Transverse colon (tissue), 4 donors: ENCODE measurements around the gene MYLK. TPM values are rescaled to one million over a fixed set of nuclear protein-coding genes. Genes with fewer than 3 reads are reported as not detected.

Experiments
- DNase-seq: peaks from one replicate; pipeline ENCODE4 v3.0.0-alpha.2; 2019
- H3K27ac ChIP-seq, 4 donors: fragments of 200-600 bp; sonication (generic); 2 replicates each; pipeline ENCODE4 v1.5.1; 2016 to 2018; ENCODE audit warnings: inconsistent platforms in 4 of 4
- H3K27me3 ChIP-seq: fragments of 200-600 bp; sonication (generic); 2 replicates; pipeline ENCODE4 v1.5.1; 2017; ENCODE audit warnings: inconsistent platforms
- H3K36me3 ChIP-seq, 4 donors: fragments of 200-600 bp; sonication (generic); 2 replicates each; pipeline ENCODE4 v1.5.1; 2017 to 2019; ENCODE audit warnings: inconsistent platforms in 4 of 4
- H3K4me1 ChIP-seq, 4 donors: fragments of 200-600 bp; sonication (generic); 2 replicates each; pipeline ENCODE4 v1.5.1; 2017 to 2020; ENCODE audit warnings: inconsistent platforms in 4 of 4
- H3K4me3 ChIP-seq, 4 donors: fragments of 200-600 bp; sonication (generic); 1 replicate in 1 of 4; 2 replicates in 3 of 4; pipeline versions ENCODE4 v1.5.1 to v1.6.1; 2017 to 2019; ENCODE audit warnings: inconsistent platforms in 4 of 4
- H3K9me3 ChIP-seq, 2 donors: fragments of 200-600 bp; sonication (generic); 2 replicates each; pipeline ENCODE4 v1.5.1; 2017 to 2019; ENCODE audit warnings: inconsistent platforms in 2 of 2
- EP300 ChIP-seq: sonication (generic); formaldehyde crosslinking; IDR thresholded peaks from one replicate; pipeline ENCODE4 v1.6.1; 2017; ENCODE audit warnings: antibody characterized with exemption, low read depth
- POLR2A ChIP-seq: fragments of 450-650 bp; IDR thresholded peaks from one replicate; pipeline ENCODE4 v1.6.1; 2016; ENCODE audit warnings: antibody characterized with exemption, mild to moderate bottlenecking, moderate library complexity
- POLR2AphosphoS5 ChIP-seq, 3 donors: sonication (generic); formaldehyde crosslinking; IDR thresholded peaks; one replicate each; pipeline ENCODE4 v1.6.1; 2016; ENCODE audit warnings: antibody characterized with exemption in 3 of 3
- WGBS, 2 donors: methylation state at CpG; one replicate each; pipeline ENCODE4 v1.1.5; 2018; ENCODE audit warnings: low coverage in 1 of 2; 5-methylcytosine and 5-hydroxymethylcytosine counted together
- in situ Hi-C, 4 donors: fragments of 200-750 bp; cut with MboI; loops; one replicate each; pipeline versions ENCODE4 v1.15.0 to v1.15.1; 2017; ENCODE audit warnings: low sequenced_read_pairs in 3 of 4, low pct_ligation_motif_present in 1 of 4, low pct_unique_long_range_greater_than_20kb in 1 of 4
- intact Hi-C: fragments of 100-400 bp; cut with DNase I; formaldehyde crosslinking; loops from one replicate; pipeline ENCODE4 v1.15.1; 2023; ENCODE audit warnings: low total_unique reads
- total RNA-seq, 4 donors: library from RNA; depleted of rRNA; stranded (reverse); fragments of >200 nt; gene quantifications; one replicate each; pipeline ENCODE4 v1.1.0, GENCODE V29; 2016
- TF ChIP-seq, protein P1 (sequence below), 5 experiments: fragments of 200-600 bp in 3 of 5; fragments of 450-650 bp in 2 of 5; sonication (generic) in 3 of 5; IDR thresholded peaks; 1 replicate in 2 of 5; 2 replicates in 3 of 5; pipeline ENCODE4 v1.5.1; 2016 to 2017; ENCODE audit warnings: antibody characterized with exemption in 5 of 5, inconsistent platforms in 3 of 5, mild to moderate bottlenecking in 2 of 5, moderate library complexity in 1 of 5

The MYLK gene
- total RNA-seq, 4 donors from 2014 or later, result 230 to 527 (median 349) TPM

- Histone ChIP-seq H3K9me3 (no peaks in the 10 kb centered on the region), H3K36me3 (peaks cover 0 to 14% (median 3%) of the 10 kb centered on the region in 4 donors), H3K4me1 (peaks cover 21 to 40% (median 25%) of the 10 kb centered on the region in 4 donors), H3K27me3 (no peaks in the 10 kb centered on the region), H3K4me3 (no peak overlapping the region), H3K27ac (peak overlapping the region; percentile 76 to 90 (median 82))
- in situ Hi-C loops, result no loop called here
- intact Hi-C loops, result no loop called here
- no peak for TF ChIP-seq POLR2AphosphoS5 (IDR thresholded peaks at IDR 0.05)
- no peak for DNase-seq
These were observed 219.4 kb downstream of the MYLK start for GRCh38 chr3:123664753-123665152.

GRCh38 chr3:123663977-123664376, 220.2 kb downstream of the MYLK start:
- TF ChIP-seq, protein P1, sequence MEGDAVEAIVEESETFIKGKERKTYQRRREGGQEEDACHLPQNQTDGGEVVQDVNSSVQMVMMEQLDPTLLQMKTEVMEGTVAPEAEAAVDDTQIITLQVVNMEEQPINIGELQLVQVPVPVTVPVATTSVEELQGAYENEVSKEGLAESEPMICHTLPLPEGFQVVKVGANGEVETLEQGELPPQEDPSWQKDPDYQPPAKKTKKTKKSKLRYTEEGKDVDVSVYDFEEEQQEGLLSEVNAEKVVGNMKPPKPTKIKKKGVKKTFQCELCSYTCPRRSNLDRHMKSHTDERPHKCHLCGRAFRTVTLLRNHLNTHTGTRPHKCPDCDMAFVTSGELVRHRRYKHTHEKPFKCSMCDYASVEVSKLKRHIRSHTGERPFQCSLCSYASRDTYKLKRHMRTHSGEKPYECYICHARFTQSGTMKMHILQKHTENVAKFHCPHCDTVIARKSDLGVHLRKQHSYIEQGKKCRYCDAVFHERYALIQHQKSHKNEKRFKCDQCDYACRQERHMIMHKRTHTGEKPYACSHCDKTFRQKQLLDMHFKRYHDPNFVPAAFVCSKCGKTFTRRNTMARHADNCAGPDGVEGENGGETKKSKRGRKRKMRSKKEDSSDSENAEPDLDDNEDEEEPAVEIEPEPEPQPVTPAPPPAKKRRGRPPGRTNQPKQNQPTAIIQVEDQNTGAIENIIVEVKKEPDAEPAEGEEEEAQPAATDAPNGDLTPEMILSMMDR (IDR thresholded peaks at IDR 0.05), result no peak
- peak in 1 of 3 donors; percentile 7 for TF ChIP-seq POLR2AphosphoS5 (IDR thresholded peaks at IDR 0.05)
- Histone ChIP-seq H3K4me1 (peaks cover 27 to 48% (median 33%) of the 10 kb centered on the region in 4 donors), H3K4me3 (no peak overlapping the region), H3K9me3 (no peaks in the 10 kb centered on the region), H3K36me3 (peaks cover 0 to 14% (median 3%) of the 10 kb centered on the region in 4 donors), H3K27me3 (no peaks in the 10 kb centered on the region), H3K27ac (peak overlapping the region; percentile 76 to 90 (median 82))
- WGBS, 2 donors, result 85% methylated on average over 9 of the region's 9 CpGs; no CpG with 5 or more reads in 1 of the 2 donors
- DNase-seq, result no peak
- intact Hi-C loops (no loop called here), in situ Hi-C loops (no loop called here)

- peaks cover 43 to 53% (median 49%) of the 10 kb centered on the region in 4 donors for H3K4me1 ChIP-seq
- TF ChIP-seq, protein P1 (IDR thresholded peaks at IDR 0.05), result no peak
- TF ChIP-seq POLR2A, result no peak
- peak; percentile 30 for TF ChIP-seq EP300
- TF ChIP-seq POLR2AphosphoS5 (IDR thresholded peaks at IDR 0.05), result peak in 2 of 3 donors; percentile 5 to 30
- no peaks in the 10 kb centered on the region for H3K9me3 ChIP-seq
- no peaks in the 10 kb centered on the region for H3K27me3 ChIP-seq
- intact Hi-C loops, result no loop called here
- peaks cover 0 to 14% (median 3%) of the 10 kb centered on the region in 4 donors for H3K36me3 ChIP-seq
- H3K27ac ChIP-seq, result peak overlapping the region; percentile 76 to 90 (median 82)
- in situ Hi-C loops, result no loop called here
- DNase-seq, result no peak
- 36% methylated on average over 1 of the region's 1 CpG; no CpG with 5 or more reads in 1 of the 2 donors for WGBS, 2 donors
- no peak overlapping the region for H3K4me3 ChIP-seq
These were observed 222.2 kb downstream of the MYLK start for GRCh38 chr3:123661973-123662372.

GRCh38 chr3:123660900-123661299, 223.2 kb downstream of the MYLK start:
- H3K4me1 ChIP-seq, result peaks cover 50 to 64% (median 53%) of the 10 kb centered on the region in 4 donors
- in situ Hi-C loops, result no loop called here
- peak; percentile 91 for DNase-seq
- no peak overlapping the region for H3K4me3 ChIP-seq
- peak overlapping the region; percentile 76 to 90 (median 82) for H3K27ac ChIP-seq
- intact Hi-C loops, result no loop called here
- H3K36me3 ChIP-seq, result peaks cover 0 to 14% (median 3%) of the 10 kb centered on the region in 4 donors
- TF ChIP-seq, protein P1 (IDR thresholded peaks at IDR 0.05), result no peak
- TF ChIP-seq EP300 (peak; percentile 70), POLR2AphosphoS5 (IDR thresholded peaks at IDR 0.05) (peak; percentile 75 to 86 (median 80))
- H3K27me3 ChIP-seq, result no peaks in the 10 kb centered on the region
- whole genome bisulfite sequencing, 2 donors, result 10 to 15% methylated on average over 2 to 9 of the region's 9 CpGs
- no peaks in the 10 kb centered on the region for H3K9me3 ChIP-seq

DNA sequence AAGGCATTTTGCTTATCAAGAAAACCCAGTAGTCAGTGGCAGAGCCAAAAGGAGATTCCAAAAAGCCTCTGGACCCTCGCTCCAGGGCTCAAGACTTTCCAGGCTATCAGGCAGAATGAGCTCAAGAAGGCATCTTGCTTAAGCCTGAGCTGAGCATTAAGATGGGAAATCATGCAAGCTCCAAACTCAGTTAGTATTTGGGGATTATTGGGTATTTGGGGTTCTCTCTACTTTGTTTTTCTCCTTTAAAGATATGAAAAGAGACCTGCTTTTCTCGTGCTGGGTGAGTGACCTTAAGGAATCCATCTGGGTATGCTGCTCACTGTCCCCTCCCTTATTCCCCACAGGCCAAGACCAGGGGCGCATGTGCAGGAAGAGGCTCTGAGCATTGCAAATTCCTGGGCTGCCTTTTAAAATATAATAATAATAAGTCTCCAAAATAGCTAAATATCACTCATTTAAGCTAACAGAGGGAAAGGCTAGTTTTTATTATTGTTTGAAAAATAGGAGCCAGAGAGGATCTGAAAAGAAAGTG, 223.9 kb downstream of the MYLK start:
- intact Hi-C loops (no loop called here), in situ Hi-C loops (no loop called here)
- WGBS, 2 donors, result 53 to 67% methylated on average over 1 to 3 of the region's 3 CpGs
- Histone ChIP-seq H3K27ac (peak overlapping the region; percentile 76 to 90 (median 82)), H3K4me3 (no peak overlapping the region), H3K4me1 (peaks cover 50 to 71% (median 54%) of the 10 kb centered on the region in 4 donors), H3K27me3 (no peaks in the 10 kb centered on the region), H3K9me3 (no peaks in the 10 kb centered on the region), H3K36me3 (peaks cover 0 to 14% (median 1%) of the 10 kb centered on the region in 4 donors)
- TF ChIP-seq EP300 (no peak), POLR2A (no peak), POLR2AphosphoS5 (IDR thresholded peaks at IDR 0.05) (no peak)
- TF ChIP-seq, protein P1 (IDR thresholded peaks at IDR 0.05), result no peak
- DNase-seq, result no peak
